ENCODE data around the gene ROPN1L.
"Not testable (repeated sequence)": the region's sequence is repeated elsewhere in the genome, so short reads cannot be mapped to it uniquely, and the experiment has no call there.

The ROPN1L gene

GRCh38 chr5:10441083-10441991 is at the start of gene ROPN1L:
TSS of gene ROPN1L (plus strand) at chr5:10441879. CDS start at chr5:10442168, 289 bp downstream.
- peak; percentile 23 to 71 (median 43) for DNase-seq

- not testable (repeated sequence) for DNase-seq
Observed at GRCh38 chr5:10392567-10393328, 48.9 kb upstream of the ROPN1L start.

GRCh38 chr5:10393491-10393890 is 48.2 kb upstream of the ROPN1L start:
- DNase-seq = no peak

- DNase-seq = no peak
Observed at GRCh38 chr5:10396552-10396951, 45.1 kb upstream of the ROPN1L start.

GRCh38 chr5:10399839-10400238 is 41.8 kb upstream of the ROPN1L start:
- no peak for DNase-seq

GRCh38 chr5:10400411-10400810 is 41.3 kb upstream of the ROPN1L start:
- no peak for DNase-seq

- no peak for DNase-seq
Observed at GRCh38 chr5:10400831-10401230, 40.8 kb upstream of the ROPN1L start.

GRCh38 chr5:10401498-10401897 is 40.2 kb upstream of the ROPN1L start:
- DNase-seq = no peak

GRCh38 chr5:10403829-10404228 is 37.9 kb upstream of the ROPN1L start:
- DNase-seq = no peak

GRCh38 chr5:10406651-10407050 is 35.0 kb upstream of the ROPN1L start:
- no peak for DNase-seq

GRCh38 chr5:10409504-10409903 is 32.2 kb upstream of the ROPN1L start:
- DNase-seq = no peak

- DNase-seq = no peak
Observed at GRCh38 chr5:10410662-10411061, 31.0 kb upstream of the ROPN1L start.

GRCh38 chr5:10411336-10411735 is 30.3 kb upstream of the ROPN1L start:
- no peak for DNase-seq

GRCh38 chr5:10416868-10417267 is 24.8 kb upstream of the ROPN1L start:
- no peak for DNase-seq

- no peak for DNase-seq
Observed at GRCh38 chr5:10418654-10419345, 22.9 kb upstream of the ROPN1L start.

- no peak for DNase-seq
Observed at GRCh38 chr5:10420468-10420867, 21.2 kb upstream of the ROPN1L start.

GRCh38 chr5:10420932-10421331 is 20.7 kb upstream of the ROPN1L start:
- no peak for DNase-seq

GRCh38 chr5:10421896-10422691 is 19.6 kb upstream of the ROPN1L start:
- DNase-seq = no peak

- DNase-seq = no peak
Observed at GRCh38 chr5:10423022-10423421, 18.7 kb upstream of the ROPN1L start.

- no peak for DNase-seq
Observed at GRCh38 chr5:10424124-10424731, 17.5 kb upstream of the ROPN1L start.

- no peak for DNase-seq
Observed at GRCh38 chr5:10427201-10427600, 14.5 kb upstream of the ROPN1L start.

- no peak for DNase-seq
Observed at GRCh38 chr5:10427978-10428377, 13.7 kb upstream of the ROPN1L start.
